Embryonic facial prominence (tissue), 1 donor: ENCODE results near the gene TRIM29.

Source experiments
- DNase-seq: peaks from one replicate; pipeline ENCODE4 v3.0.0-alpha.2; 2016; ENCODE audit errors: extremely low spot score

TRIM29 gene

DNA sequence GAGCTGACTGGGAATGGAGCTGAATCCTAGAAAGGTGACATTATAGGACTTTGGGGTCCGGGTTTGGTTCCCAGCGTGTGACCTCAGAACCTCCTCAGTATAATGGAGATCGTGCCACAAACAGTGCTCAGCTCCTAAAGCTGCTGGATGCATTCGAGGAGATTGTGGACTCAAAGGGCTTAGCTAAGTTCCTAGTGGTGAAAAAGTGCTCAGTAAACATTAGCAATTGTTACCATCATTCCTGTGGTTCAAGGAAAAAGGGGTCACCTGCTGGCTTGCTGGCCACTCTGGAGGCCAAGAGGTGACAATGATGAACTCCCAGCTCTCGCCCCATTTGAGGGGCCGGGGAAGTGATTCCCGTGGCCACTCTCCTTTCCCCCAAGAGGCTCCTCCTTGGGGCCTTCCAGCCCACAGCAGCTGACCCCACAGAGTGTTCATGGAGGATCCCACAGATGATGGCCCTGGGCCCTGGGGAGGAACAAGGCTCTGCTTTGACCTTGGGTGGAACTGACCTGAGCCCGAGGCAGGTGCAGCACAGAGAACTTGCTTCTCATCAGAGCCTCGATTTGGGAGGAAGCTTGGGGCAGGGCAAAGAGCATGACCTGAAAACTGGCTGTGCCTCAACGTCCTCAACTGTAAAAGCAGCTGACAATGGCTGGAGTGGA lies 40.1 kb downstream of the TRIM29 start:
- DNase-seq = no peak

DNA sequence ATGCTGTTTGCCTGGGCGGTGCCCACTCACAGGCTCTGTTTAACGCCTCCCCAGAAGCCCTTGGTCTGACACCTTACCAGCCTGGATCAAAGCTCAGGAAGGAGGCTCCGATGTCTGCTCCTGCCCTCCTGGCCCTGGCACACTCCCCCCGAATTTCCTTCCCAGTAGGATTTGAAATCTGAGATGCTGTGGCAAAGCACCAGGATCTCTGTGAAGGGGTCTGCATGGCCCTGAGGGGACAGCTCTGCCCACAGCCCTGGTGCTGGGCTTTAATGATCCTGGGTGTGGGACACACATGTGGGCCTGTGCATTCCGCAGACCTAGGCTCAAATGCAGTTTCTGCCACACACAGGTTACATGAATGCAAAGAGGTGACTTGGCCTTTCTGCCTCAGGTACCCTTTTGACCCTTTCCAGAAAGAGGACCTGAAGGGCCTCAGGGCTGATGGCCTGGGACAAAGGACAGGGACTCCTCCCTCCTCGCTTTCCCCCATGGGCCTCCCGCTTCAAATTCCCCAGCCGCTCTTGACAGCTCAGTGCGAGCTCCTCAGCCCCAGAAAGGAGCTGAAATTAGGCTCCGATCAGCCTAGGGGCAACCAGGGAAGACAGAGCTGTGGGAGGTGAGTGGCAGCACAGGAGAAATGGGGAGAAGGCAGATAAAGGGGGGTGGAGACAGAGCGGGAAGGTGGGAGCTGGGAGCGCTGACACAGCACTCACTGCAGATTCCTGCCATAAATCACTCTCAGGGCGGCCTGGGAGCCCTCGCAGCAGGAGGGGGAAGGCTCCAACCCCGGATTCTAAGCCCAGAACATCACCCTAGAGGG lies 41.3 kb downstream of the TRIM29 start:
- DNase-seq = no peak

DNA sequence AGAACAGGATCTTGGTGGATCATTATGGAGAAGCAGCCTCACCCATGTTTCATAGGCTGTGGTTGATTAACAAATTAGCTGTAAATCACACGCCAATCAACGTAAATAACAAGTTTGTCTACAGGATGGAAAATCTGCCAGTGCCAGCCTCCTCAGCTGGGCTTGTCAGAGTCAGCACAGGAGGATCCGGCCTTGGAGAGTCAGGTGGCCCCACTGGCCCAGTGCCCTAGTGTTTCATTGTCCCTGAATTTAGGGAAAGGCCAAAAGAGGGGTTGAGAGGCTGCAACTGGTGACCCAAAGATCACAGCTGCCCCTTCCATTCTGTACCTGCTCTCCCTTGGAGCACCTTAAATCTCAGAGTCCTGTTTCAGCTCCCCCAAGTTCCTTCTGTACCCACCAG lies 42.4 kb downstream of the TRIM29 start:
- no peak for DNase-seq

DNA sequence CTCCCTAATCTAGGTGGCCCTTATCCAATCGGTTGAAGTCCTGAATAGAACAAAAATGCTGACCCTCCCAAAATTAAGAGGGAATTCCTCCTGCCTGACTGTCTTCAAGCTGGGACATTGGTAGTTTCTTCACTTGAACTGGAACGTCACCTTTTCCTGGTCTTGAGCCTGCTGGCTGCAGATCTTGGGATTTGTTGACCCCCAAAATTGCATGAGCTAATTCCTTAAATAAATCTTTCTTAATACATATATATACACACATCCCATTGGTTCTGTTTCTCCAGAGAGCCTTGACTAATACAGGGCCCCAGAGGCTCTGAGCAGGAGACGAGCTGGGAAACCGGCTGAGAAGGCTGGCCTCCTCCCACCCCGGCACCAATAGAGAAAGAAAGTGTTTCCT lies 46.2 kb downstream of the TRIM29 start:
- no peak for DNase-seq

DNA sequence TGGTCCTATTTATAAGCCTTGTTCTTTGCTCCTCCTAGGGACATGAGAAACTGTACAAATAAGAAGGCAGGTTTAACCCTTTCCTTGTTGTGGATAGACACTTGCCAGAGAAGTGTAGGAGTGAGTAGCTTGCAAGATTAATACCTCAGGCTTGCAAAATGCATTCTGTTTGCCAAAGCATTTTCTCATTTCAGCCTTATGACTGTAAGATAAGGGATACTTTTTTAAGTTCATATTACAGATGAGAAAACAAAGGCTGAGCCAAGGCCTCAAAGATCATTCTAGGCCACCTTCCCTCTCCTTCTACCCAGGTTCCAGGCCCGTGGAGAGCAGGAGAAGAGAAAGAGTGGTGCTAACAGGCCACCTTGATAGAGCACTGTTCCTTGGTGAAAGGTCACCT lies 46.8 kb downstream of the TRIM29 start:
- DNase-seq = no peak

DNA sequence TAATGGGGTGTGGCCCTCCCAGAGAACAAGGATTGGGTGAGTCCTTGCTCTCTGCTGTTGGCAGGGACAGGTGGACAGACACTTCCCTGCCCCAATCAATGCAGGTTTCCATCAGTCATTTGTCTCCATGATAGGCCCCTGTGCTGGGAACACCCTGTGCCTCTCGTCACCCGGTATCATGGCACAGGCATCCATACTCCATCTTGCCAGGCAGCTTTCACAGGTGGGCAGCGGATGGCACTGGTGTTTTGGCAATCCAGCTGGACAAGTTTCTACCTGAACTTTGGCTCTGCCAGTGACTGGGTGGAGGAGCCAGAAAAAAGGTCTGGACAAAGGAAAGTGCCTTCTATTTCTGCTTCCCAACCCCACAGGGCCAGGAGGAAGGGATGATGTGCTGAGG lies 47.5 kb downstream of the TRIM29 start:
- DNase-seq = no peak

DNA sequence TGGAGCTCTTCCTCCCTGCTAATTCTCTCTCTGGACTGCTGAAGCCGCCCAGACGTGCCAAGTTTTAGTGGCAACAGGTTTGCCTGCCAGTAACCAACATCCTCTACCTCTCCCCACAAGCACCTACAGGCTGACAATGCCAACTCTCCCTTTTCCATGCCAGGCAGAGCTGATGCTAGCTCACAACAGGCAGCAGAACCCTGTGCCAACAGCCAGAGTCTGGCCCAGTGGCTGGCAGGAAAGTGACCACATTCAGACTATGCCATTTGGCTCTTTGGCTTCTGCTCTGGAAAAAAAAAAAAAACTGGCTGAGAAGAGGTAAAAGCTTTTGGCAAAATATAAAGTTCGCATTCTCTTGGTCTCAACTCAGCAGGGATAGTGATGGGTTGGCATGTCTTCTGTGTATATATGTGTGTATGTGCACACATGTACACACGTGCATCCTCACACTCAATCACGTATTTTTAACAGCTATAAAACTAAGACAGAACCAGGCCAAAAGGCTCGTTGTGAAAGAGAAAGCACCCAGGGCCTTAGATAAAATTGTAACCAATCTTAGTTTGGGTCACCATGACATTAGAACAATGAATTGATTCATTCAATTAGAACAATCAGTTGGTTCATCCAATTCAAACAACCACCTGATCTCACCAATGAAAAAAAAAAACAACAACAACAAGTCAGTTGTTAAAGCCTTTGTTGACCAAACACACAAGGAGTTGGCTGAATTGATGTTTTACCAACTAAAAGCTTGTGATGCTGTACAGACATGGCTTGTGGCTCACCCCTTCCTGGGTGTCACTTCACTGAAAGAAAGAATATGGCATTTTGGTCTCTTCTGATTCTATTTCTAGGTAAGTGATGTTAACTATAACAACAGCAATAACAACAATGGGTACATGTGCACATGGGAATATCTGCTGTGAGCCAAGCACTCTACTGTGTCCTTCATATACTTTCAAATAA lies 48.6 kb downstream of the TRIM29 start:
- no peak for DNase-seq

DNA sequence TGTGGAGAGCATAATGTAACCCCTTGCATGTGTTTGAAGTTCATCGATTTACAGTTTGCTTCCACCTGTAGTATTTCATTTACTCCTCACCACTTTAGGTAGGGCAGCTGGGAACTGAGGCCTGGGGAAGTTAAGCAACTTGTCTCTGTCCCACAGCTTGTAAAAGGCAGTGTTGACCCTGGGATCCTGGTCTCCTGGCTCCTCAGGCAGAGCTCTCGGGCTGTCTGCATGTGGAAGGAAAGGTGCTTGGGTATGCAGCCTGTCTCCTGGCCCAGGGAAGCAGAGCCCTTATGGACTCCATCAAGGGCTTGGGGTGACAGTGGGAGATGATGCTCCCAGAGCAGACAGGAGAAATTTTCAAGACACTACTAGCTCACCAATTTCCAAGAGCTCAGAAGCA lies 49.9 kb downstream of the TRIM29 start:
- no peak for DNase-seq

DNA sequence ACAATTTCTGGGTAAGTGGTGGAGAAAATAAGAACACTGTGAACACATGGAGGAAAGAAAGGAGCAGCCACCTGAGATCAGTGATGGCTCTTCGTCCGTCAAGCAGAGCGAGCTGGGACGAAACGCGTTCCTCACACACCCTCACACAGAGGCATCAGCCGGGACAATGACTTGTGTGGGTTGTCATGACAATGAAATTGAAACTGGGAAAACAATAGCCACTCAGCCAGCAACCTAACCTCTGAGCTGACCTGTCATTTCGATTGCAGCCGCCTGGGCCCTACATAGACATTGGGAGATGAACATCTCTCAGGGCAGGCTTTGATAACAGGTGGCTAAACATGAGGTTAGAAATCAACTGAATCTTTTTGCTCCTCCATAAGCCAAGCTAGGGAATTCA lies 51.3 kb downstream of the TRIM29 start:
- DNase-seq = no peak

DNA sequence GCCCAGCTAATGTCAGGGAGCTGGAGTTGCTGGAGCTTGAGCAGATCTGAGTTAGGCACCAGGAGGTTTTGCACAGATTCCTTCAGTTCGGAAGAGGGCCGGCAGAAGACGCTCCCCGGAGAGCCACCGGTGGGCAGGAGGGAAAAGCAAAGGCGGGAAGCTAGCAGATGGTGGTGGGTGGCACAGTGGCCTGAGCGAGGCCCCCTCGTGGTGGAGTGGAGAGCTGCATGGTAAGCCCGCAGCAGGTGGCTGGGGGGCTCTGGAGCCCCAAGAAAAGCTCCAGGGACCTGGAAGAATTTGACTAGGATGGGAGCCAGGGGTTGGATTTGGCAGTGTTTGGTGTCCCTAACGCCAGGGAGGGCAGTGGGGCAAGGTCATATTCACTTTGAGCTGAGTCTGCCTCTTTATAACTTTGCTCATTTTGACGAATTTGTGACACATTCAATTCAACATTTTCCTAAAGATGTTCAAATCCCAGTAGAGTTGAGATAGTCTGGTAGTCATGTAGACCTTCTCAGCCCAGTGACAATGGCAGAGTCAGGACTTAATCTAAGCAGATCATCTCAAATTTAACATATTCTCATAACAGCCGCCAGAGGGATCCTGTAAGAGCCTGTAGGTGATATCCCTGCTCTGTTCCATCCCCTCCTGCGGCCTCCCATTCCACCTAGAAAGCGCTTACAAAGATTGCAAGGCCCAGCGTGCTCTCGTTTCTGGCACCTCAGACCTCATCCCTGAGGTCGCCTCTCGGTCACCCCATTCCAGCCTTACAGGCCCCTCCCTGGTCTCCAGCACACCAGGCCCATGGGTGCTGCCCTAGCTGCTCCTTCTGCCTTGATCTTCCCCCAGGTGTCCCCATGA lies 57.9 kb downstream of the TRIM29 start:
- no peak for DNase-seq

DNA sequence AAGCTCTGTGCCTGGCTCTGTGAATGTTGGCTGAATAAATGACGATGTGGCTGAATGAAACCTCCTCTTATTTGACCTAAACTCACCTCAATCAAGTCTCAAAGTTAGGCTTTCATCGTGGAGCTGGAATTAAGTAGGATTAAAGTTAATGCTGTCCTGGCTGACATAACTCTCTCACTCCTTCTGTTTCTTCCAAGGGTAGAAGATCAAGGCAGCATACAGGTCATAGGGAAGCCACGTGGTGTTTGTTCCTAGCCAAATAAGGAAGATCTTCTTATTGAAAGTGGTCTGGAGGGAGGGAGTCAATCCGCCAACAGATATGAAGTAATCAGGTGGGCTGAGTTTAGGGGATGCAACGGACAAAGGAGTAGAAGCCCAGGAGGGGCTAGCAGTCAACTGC lies 59.5 kb downstream of the TRIM29 start:
- no peak for DNase-seq

DNA sequence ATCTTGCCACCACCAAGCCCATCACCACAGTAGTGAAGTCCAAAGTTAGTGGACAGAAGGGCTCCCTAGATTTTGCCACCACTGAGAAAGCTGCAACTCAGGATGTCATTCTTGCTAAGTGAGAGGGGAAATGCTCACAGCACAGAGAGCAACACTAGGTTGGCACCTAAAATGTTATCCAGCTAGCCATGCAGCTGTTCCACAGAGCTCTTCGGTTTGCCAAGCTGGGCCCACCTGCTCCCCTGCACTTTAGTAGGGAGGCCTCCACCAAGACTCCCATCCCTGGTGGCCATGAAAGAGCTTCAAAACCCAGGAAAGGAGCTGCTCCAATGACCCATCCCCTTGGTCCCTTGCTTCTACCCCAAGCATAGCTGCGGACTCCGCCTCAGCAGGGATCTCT lies 63.8 kb downstream of the TRIM29 start:
- DNase-seq = no peak

DNA sequence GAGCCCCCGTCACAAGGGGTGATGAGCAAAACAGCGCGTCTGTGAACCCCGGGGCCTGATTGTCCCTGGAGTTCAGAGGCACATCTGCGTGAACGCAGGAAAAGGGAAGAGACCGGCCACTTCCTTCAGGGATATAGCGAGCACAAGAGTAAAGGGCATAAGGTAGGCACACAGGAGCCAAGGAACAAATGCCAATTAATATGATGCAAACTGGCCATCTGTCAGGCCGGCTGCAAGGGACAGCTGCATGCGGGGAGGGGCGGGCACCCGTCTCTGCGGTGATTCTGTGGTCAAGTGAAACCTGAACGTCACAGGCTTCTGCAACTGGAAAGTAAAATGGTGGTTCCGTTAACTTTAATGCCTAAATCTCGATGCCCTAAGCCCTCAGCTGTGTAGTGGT lies 64.7 kb downstream of the TRIM29 start:
- no peak for DNase-seq

DNA sequence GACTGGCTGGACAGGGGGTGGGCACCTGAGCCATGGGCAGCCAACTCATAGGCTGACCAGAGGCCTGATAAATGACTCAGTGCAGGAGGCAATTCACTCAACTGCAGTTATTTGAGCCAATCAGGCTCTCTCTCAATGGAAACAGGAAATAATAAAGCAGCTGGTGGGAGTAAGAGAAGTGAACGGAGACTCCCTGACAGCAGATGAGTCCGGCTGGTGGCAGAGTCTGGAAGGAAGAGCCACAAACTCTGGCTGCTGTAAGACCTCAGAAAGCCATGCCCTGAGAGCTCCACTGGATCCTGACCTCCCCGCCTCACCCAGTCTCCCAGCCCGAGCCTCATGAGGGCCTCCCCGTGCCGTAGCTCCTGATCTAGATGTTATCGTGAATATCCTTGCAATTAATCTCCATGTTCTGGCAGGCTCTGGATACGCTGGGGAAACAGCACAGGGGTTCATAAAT lies 69.8 kb downstream of the TRIM29 start:
- DNase-seq = no peak

DNA sequence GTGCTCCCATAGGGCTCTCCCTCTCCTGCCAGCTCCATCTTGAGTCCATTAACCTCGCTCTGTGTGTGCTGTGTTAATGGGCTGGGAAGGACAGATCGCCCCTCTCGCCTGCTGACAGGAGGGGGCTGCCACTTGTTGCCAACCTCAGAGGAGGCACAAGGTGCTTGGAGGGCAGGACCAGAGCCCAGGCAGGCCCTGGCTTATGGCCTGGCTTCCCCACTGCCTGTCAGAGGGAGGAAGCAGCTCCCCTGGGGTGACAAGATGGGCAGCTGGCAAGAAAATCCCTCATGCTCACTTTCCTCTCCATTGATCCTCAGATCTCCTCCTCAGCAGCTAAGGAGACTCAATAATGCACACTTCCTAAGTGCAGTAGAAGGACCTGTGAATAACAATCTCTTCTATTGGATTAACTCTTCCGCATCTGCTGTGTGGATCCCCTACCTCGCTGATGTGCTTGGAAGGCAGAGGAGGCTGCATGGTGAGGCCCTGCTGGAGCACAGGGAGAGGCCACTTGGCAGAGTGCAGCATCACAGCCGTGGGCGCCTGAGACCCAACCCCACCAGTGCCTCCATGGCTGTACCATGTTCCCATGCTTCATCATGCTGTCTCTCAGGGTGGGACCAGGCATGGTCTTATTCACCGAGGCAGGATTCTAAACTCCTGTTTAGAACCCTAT lies 70.3 kb downstream of the TRIM29 start:
- DNase-seq = no peak

DNA sequence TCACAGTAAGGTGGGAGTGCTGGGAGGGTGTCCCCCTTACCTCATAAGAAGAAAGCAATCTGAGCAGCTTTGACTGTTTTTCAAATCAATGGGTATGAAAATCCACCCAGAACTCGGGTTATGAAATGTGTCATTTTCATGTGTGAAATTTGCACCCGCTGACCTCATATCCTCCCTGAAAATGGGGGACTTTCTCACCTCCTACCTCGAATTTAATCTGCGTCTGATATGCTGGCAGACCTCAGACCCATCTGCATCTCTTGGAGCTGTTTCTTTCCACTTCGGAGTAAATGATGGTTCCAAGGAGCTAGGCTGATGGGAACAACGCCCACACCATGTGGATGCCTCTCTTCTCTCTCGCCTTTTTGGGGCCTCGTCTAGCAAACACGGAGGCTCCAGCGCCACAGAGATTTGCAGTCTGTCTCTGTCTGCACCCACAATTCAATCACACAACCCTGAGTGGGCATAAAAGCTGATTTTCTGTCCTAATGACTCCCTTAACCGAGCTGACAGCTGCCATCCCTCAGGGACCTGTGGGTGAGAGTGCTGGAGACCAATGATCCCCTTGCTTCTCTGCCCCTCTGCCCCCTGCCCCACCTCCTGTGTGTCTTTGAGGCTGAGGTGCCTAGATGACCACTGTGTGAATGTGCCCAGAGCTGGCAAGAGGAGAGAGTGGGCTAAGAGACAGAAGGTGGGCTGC lies 71.0 kb downstream of the TRIM29 start:
- no peak for DNase-seq

DNA sequence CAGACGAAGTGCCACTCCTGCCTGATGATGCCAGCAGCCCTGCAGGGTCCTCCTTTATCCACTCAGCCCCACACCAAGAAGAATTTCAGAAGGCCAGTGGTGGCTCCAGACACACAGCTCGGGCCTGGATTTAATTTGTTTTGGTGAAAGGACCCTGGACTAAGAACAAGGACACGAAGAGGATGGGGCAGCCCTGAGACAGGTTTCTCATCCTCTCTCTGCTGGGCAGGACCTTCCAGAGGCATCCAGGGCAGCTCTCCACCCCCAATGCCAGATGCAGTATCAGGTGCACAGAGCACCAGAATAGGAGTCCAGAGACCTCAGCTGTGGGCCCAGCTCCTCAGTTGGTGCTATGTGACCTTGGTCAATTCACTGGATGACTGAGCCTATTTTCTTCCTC lies 72.0 kb downstream of the TRIM29 start:
- no peak for DNase-seq

DNA sequence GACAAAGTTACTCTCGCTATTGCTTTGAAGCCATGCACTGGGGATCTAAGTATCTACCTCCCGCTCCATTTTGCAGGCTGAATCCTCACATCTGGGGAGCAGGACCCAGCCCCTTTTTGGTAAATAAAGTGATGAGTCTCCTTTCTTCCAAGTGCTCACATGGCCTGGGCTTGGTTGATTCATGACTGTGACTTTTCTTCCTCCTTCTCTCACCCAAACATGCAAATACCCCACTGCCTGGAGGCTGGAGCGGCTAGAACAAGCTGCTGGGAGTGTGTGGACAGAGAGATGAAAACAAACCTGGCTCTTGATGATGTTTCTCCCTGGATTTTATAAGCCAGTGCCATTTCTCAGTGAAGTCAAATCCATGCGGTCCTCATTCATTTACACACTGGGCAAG lies 72.7 kb downstream of the TRIM29 start:
- DNase-seq = no peak

DNA sequence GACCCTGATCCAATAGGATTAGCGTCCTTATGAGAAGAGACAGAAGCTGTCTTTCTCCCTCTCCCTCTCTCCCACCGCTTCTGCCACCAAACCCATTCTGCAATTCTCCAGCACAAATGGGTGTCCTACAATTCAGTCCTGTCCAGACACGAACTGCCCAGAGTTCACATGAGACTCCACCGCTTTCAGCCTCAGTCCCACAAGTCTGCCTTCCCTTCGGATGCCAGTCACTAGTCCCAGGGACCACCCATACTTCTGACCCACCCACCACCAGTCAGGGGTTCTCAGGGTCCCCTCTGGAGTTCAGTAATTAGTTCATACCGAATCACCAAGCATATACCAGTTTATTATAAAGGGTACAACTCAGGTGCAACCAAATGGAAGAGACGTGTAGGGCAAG lies 73.6 kb downstream of the TRIM29 start:
- DNase-seq = no peak

DNA sequence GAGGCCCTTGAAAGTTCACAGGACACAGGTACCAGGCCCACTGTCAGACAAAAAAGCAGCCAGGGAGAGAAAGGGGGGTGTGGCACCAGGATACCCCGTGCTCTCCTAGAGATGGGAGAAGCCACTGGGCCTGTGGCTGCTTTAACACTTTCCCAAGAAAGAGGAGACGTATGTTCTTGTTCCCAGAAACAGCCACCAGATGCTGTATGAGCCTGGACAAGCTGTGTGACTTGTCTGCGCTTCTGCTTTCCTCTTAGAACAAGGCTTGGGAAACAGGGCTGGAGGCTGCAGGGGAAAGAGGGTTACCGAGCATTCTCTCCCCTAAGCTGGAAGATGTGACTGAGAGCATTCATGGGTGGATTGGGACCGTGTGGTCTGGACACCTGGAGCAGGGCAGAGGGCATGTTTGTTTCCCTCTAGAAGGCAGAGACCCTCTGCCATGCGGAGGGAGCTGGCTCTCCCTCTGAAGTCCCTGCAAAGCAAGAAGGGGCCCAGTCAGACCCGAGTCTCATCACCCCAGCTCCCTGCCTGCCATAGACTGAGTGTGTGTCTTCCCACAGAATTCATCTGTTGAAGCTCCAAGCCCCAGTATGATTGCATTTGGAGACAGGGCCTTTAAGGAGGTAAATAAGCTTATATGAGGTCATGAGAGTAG lies 74.1 kb downstream of the TRIM29 start:
- DNase-seq = no peak
